NCI-H187 treated with DMSO at 0.1 percent for 48 hours (cell line): ENCODE data around the gene ZNF620.
"Not testable (repeated sequence)": the region's sequence is repeated elsewhere in the genome, so short reads cannot be mapped to it uniquely, and the experiment has no call there.

Experiments used
- DNase-seq: peaks from one replicate; lab custom pipeline; 2025; lab: John Stamatoyannopoulos, UW

Gene ZNF620

GRCh38 chr3:40502034-40502433, 3.8 kb upstream of the ZNF620 start:
- DNase-seq = no peak

DNA sequence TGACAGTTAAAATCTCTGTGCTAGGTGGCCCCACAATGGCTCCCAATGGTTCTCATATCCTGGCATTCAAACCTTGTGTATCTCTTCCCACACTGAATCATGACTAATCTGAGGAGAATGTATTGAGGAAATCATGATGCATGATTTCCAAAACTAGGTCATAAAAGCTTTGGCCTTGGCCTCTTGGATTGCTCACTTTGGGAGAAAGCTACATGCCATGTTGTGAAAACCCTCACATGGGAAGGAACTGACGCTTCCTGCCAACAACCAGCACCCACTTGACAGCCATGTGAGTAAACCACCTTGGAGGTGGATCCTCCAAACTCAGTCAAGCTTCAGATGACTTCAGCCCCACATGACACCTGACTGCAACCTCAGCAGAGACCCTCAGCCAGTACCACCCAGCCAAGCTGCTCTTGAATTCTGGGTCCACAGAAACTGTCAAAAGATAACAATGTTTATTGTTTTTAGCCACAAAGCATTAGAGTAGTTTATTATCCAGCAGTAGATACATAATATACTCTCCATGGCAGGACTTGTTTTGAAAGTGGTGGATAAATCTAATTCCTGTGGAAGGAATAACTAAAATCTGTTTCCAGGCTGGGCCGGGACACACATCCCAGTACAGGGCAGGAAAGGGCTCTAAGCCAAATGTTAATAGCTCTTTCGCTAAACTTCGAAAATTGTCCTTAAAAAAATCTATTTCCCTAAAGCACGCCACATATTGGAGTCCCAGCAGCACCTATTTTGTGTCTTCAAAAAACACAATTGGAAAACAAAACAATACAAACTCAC, 1.0 kb upstream of the ZNF620 start:
- no peak for DNase-seq

GRCh38 chr3:40511031-40511718, 5.3 kb downstream of the ZNF620 start:
- DNase-seq = no peak

GRCh38 chr3:40516201-40516600, 10.4 kb downstream of the ZNF620 start:
- no peak for DNase-seq

GRCh38 chr3:40518067-40518466, 12.2 kb downstream of the ZNF620 start:
- no peak for DNase-seq

DNA sequence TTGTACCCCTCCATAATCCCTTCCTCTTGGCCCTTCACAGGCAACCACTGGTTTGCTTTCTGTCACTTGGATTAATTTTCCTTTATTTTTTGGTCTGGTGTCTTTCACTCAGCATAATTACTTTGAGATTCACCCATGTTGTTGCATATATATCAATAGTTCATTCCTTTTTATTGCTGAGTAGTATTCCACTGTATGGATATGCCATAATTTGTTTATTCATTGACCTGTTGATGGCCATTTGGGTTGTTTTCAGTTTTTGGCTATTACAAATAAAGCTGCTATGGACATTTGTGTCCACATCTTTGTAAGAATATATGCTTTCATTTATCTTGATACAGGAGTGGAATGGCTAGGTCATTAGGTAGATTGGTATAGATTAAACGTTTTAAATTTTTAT, 13.0 kb downstream of the ZNF620 start:
- no peak for DNase-seq

DNA sequence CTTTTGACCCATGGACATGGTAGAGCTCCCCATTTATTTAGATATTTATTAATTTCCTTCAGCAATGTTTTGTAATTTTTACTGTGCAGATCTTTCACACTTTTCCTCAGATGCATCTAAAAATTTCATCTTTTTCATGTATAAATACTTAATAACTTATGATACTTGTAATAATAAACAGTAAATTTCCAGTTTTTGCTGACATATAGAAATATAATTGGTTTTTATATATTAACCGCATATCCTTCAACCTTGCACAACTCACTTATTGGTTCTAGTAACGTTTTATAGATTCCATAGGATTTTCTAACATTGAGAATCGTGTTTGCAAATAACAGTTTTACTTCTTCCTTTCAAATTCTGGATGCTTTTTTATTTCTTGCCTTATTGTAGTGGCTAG, 15.4 kb downstream of the ZNF620 start:
- DNase-seq = no peak

GRCh38 chr3:40523781-40524180, 17.9 kb downstream of the ZNF620 start:
- no peak for DNase-seq

DNA sequence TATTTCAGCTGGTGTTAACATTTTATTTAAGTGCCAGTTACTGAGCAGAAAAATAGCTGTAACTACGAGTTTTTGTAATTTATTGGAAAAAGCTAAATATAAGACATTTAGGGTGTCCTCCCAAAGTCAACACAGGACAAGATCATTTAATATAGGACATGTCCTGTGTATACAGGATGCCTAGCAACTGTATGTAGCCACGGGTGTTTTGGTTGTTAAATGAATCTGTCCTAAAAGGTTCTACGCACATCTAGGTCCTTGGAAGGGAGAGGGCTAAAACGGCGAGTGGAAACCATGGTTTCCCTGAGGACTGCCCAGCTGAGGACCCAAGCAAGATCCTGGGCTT, 18.4 kb downstream of the ZNF620 start:
- DNase-seq = no peak

GRCh38 chr3:40524568-40525285, 18.9 kb downstream of the ZNF620 start, which contains the start of gene ZNF621:
Gene ZNF621, plus strand, starts transcription at chr3:40524960. Its CDS starts 881 bp downstream, at chr3:40525841.
- peak; percentile 26 for DNase-seq

- DNase-seq = no peak
These were observed 22.6 kb downstream of the ZNF620 start for GRCh38 chr3:40528426-40528825.

GRCh38 chr3:40532252-40532651, 26.4 kb downstream of the ZNF620 start:
- DNase-seq = no peak

GRCh38 chr3:40534283-40534682, 28.4 kb downstream of the ZNF620 start:
- no peak for DNase-seq

DNA sequence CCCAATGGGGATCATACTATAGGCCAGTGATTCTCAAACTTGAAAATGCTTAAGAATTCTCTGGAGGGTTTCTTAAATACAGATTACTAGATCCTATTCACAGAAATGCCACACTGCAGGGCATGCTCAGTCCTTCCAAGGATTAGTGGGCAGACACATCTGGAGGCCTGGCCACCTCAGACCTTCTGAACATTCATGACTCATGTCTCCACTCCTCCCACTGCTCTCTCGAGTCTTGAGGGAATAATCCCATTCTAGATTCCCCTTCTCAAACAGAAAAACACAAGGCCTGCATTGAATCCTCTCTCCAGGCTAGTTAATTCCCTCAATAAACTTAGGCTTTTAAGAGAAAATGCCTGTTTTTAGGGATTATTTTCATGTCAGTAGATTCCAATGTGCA, 41.0 kb downstream of the ZNF620 start:
- no peak for DNase-seq

- no peak for DNase-seq
These were observed 44.3 kb downstream of the ZNF620 start for GRCh38 chr3:40550167-40550566.

GRCh38 chr3:40557575-40558161, 51.8 kb downstream of the ZNF620 start:
- DNase-seq = no peak

- DNase-seq = not testable (repeated sequence)
These were observed 56.6 kb downstream of the ZNF620 start for GRCh38 chr3:40562482-40562881.

GRCh38 chr3:40565629-40566028, 59.8 kb downstream of the ZNF620 start:
- DNase-seq = not testable (repeated sequence)

DNA sequence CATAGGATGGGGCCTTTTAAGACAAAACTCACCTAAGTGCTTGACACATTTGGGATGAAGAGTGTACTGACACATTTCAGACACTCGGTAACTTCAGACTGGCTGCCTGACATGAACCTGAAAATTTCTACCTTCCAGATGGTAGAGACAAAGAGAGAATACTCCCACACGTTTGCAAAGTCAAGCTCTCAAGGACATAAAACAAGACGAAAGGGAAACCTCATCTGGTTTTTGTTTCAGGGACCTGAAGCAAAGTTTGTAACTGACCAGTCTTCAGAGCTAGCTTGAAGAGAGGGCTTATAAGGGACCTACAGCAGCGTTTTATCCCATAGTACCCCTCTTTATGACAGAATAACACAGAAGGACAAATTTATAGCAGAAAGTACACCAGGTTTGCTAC, 60.9 kb downstream of the ZNF620 start:
- DNase-seq = no peak
